Measurements from ENCODE around the gene CADM4.
"Not testable (repeated sequence)": the region's sequence is repeated elsewhere in the genome, so short reads cannot be mapped to it uniquely, and the experiment has no call there.

CADM4 gene

GRCh38 chr19:43609872-43610271 is 29.8 kb downstream of the CADM4 start:
- TF ChIP-seq CTCF (conservative IDR thresholded peaks at IDR 0.05; ENCODE audit: low read depth, low read length), result no peak
- no peak overlapping the region for H3K4me3 ChIP-seq (ENCODE audit: low read length)
- DNase-seq (ENCODE audit: low read depth), result no peak

- no peak overlapping the region for H3K4me3 ChIP-seq (ENCODE audit: low read length)
- TF ChIP-seq CTCF (conservative IDR thresholded peaks at IDR 0.05; ENCODE audit: low read depth, low read length), result no peak
- DNase-seq (ENCODE audit: low read depth), result no peak
These were observed 32.1 kb downstream of the CADM4 start for GRCh38 chr19:43607238-43608205.

GRCh38 chr19:43606569-43607229 is 33.0 kb downstream of the CADM4 start:
- no peak for DNase-seq (ENCODE audit: low read depth)
- no peak overlapping the region for H3K4me3 ChIP-seq (ENCODE audit: low read length)
- TF ChIP-seq CTCF (conservative IDR thresholded peaks at IDR 0.05; ENCODE audit: low read depth, low read length), result no peak

GRCh38 chr19:43605875-43606568 is 33.6 kb downstream of the CADM4 start:
- no peak for DNase-seq (ENCODE audit: low read depth)
- H3K4me3 ChIP-seq (ENCODE audit: low read length), result no peak overlapping the region
- no peak for TF ChIP-seq CTCF (conservative IDR thresholded peaks at IDR 0.05; ENCODE audit: low read depth, low read length)

GRCh38 chr19:43600326-43600725 is 39.3 kb downstream of the CADM4 start:
- not testable (repeated sequence) for DNase-seq (ENCODE audit: low read depth); H3K4me3 ChIP-seq (ENCODE audit: low read length)

- no peak for DNase-seq (ENCODE audit: low read depth)
- H3K4me3 ChIP-seq (ENCODE audit: low read length), result no peak overlapping the region
- TF ChIP-seq CTCF (conservative IDR thresholded peaks at IDR 0.05; ENCODE audit: low read depth, low read length), result no peak
These were observed 39.9 kb downstream of the CADM4 start for GRCh38 chr19:43599635-43600295.
